ENCODE data around the gene ACAP3.

DNA sequence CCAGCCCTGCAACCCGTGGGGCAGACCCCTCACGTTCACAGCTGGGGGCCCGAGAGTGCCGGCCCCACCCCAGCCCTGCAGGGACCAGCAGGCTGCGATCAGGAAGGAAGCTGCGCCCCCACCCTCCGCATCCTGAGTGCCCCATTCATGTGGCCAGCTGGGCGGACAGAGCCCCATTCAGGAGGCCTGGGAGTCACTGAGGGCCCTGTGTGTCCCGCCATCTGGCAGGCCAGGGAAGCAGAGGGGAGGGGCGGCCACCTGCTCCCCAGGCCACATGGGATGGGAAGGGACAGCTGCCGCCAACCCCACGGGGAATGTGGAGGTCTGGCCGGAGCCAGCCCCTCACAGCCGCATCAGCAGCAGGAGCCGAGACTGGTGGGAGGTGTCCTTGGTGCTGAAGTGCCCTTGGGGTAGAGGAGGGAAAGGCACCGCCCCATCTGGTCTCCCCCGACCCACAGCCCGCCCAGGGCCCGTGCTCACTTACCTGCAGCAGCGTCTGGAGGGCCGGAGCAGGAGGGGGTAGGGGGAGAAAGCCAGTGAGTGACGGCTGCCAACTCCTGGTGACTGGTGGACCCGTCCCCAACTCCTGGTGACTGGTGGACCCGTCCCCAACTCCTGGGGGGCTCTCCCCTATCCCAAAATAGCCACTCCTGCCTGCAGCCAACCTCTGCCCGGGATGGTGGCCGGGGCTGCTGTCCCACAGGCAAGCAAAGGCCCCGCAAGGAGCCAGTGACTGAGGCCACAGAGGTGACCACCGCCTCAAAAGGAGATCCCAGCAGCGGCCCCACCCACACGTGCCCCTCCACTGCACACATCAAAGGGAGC is 8.7 kb downstream of the ACAP3 start:
- TF ChIP-seq POLR2A (IDR thresholded peaks at IDR 0.05), result no peak
- TF ChIP-seq, protein P1, sequence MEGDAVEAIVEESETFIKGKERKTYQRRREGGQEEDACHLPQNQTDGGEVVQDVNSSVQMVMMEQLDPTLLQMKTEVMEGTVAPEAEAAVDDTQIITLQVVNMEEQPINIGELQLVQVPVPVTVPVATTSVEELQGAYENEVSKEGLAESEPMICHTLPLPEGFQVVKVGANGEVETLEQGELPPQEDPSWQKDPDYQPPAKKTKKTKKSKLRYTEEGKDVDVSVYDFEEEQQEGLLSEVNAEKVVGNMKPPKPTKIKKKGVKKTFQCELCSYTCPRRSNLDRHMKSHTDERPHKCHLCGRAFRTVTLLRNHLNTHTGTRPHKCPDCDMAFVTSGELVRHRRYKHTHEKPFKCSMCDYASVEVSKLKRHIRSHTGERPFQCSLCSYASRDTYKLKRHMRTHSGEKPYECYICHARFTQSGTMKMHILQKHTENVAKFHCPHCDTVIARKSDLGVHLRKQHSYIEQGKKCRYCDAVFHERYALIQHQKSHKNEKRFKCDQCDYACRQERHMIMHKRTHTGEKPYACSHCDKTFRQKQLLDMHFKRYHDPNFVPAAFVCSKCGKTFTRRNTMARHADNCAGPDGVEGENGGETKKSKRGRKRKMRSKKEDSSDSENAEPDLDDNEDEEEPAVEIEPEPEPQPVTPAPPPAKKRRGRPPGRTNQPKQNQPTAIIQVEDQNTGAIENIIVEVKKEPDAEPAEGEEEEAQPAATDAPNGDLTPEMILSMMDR (IDR thresholded peaks at IDR 0.05), result no peak
- no peak for TF ChIP-seq EP300 (IDR thresholded peaks at IDR 0.05)

All from tibial nerve (tissue), 4 donors.